Measurements from ENCODE around the gene CAMTA1.

GRCh38 chr1:7628273-7628672 lies 843.0 kb downstream of the CAMTA1 start:
- TF ChIP-seq JUND (IDR thresholded peaks at IDR 0.05) (no peak), CTCF (IDR thresholded peaks at IDR 0.05 in 2 of 3, conservative IDR thresholded peaks at IDR 0.05 in 1 of 3; ENCODE audit: borderline replicate concordance in 1 of 3, insufficient read depth in 1 of 3, low read depth in 2 of 3, low read length in 2 of 3) (no peak), POLR2A (IDR thresholded peaks at IDR 0.05; ENCODE audit: borderline replicate concordance, extremely low read depth, insufficient read depth, insufficient read length) (no peak), POLR2AphosphoS5 (IDR thresholded peaks at IDR 0.05; ENCODE audit: low read depth, low read length) (no peak), EZH2 (IDR thresholded peaks at IDR 0.05) (no peak), ZFX (IDR thresholded peaks at IDR 0.05) (no peak), SP1 (IDR thresholded peaks at IDR 0.05; ENCODE audit: low read depth) (no peak), ZNF274 (IDR thresholded peaks at IDR 0.05; ENCODE audit: low read depth, low read length) (no peak), EZH2phosphoT487 (IDR thresholded peaks at IDR 0.05; ENCODE audit: borderline replicate concordance) (no peak), FOSL1 (IDR thresholded peaks at IDR 0.05; ENCODE audit: low read depth) (no peak), SRF (IDR thresholded peaks at IDR 0.05; ENCODE audit: low read depth) (no peak)
- TF ChIP-seq, protein P1, sequence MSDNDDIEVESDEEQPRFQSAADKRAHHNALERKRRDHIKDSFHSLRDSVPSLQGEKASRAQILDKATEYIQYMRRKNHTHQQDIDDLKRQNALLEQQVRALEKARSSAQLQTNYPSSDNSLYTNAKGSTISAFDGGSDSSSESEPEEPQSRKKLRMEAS (IDR thresholded peaks at IDR 0.05) = no peak
- TF ChIP-seq, protein P2, sequence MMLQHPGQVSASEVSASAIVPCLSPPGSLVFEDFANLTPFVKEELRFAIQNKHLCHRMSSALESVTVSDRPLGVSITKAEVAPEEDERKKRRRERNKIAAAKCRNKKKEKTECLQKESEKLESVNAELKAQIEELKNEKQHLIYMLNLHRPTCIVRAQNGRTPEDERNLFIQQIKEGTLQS (IDR thresholded peaks at IDR 0.05) = no peak
- TF ChIP-seq, protein P3, sequence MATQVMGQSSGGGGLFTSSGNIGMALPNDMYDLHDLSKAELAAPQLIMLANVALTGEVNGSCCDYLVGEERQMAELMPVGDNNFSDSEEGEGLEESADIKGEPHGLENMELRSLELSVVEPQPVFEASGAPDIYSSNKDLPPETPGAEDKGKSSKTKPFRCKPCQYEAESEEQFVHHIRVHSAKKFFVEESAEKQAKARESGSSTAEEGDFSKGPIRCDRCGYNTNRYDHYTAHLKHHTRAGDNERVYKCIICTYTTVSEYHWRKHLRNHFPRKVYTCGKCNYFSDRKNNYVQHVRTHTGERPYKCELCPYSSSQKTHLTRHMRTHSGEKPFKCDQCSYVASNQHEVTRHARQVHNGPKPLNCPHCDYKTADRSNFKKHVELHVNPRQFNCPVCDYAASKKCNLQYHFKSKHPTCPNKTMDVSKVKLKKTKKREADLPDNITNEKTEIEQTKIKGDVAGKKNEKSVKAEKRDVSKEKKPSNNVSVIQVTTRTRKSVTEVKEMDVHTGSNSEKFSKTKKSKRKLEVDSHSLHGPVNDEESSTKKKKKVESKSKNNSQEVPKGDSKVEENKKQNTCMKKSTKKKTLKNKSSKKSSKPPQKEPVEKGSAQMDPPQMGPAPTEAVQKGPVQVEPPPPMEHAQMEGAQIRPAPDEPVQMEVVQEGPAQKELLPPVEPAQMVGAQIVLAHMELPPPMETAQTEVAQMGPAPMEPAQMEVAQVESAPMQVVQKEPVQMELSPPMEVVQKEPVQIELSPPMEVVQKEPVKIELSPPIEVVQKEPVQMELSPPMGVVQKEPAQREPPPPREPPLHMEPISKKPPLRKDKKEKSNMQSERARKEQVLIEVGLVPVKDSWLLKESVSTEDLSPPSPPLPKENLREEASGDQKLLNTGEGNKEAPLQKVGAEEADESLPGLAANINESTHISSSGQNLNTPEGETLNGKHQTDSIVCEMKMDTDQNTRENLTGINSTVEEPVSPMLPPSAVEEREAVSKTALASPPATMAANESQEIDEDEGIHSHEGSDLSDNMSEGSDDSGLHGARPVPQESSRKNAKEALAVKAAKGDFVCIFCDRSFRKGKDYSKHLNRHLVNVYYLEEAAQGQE (IDR thresholded peaks at IDR 0.05; ENCODE audit: low read depth) = no peak

All from HCT116 (cell line).